ENCODE measurements around the gene TMEFF2.

TMEFF2 gene

GRCh38 chr2:192194866-192195547 lies at the start of gene TMEFF2:
TMEFF2 (minus strand) TSS chr2:192194933; CDS start chr2:192194524, 409 bp downstream.
- DNase-seq = peak; percentile 96

GRCh38 chr2:192243488-192243887 lies 48.8 kb upstream of the TMEFF2 start:
- DNase-seq = no peak

- no peak for DNase-seq
Observed at GRCh38 chr2:192236136-192236535, 41.4 kb upstream of the TMEFF2 start.

GRCh38 chr2:192230889-192231453 lies 36.2 kb upstream of the TMEFF2 start:
- DNase-seq = peak; percentile 8

GRCh38 chr2:192228685-192229084 lies 34.0 kb upstream of the TMEFF2 start:
- no peak for DNase-seq

GRCh38 chr2:192218970-192219369 lies 24.2 kb upstream of the TMEFF2 start:
- DNase-seq = no peak

- no peak for DNase-seq
Observed at GRCh38 chr2:192218377-192218776, 23.6 kb upstream of the TMEFF2 start.

GRCh38 chr2:192216336-192216735 lies 21.6 kb upstream of the TMEFF2 start:
- no peak for DNase-seq

GRCh38 chr2:192215096-192215877 lies 20.6 kb upstream of the TMEFF2 start:
- peak; percentile 39 for DNase-seq

- DNase-seq = no peak
Observed at GRCh38 chr2:192208848-192209247, 14.1 kb upstream of the TMEFF2 start.

GRCh38 chr2:192206399-192206798 lies 11.7 kb upstream of the TMEFF2 start:
- DNase-seq = no peak

- DNase-seq = no peak
Observed at GRCh38 chr2:192203876-192204275, 9.1 kb upstream of the TMEFF2 start.

- no peak for DNase-seq
Observed at GRCh38 chr2:192202373-192202772, 7.6 kb upstream of the TMEFF2 start.

GRCh38 chr2:192201116-192201515 lies 6.4 kb upstream of the TMEFF2 start:
- DNase-seq = no peak

- peak; percentile 4 for DNase-seq
Observed at GRCh38 chr2:192197357-192197756, 2.6 kb upstream of the TMEFF2 start.

GRCh38 chr2:192196421-192197194 lies 1.9 kb upstream of the TMEFF2 start:
- peak; percentile 62 for DNase-seq

GRCh38 chr2:192195548-192196418 lies 1.1 kb upstream of the TMEFF2 start:
- peak; percentile 53 for DNase-seq

- peak; percentile 68 for DNase-seq
Observed at GRCh38 chr2:192194265-192194865, 368 bp downstream of the TMEFF2 start.

- DNase-seq = peak; percentile 33
Observed at GRCh38 chr2:192190474-192190873, 4.3 kb downstream of the TMEFF2 start.

- DNase-seq = no peak
Observed at GRCh38 chr2:192186806-192187205, 7.9 kb downstream of the TMEFF2 start.

- DNase-seq = no peak
Observed at GRCh38 chr2:192184349-192184748, 10.4 kb downstream of the TMEFF2 start.

- no peak for DNase-seq
Observed at GRCh38 chr2:192183296-192183695, 11.4 kb downstream of the TMEFF2 start.
